ENCODE data around the gene KLHL3. TPM values are rescaled to one million over a fixed set of nuclear protein-coding genes. Genes with fewer than 3 reads are reported as not detected.

Gene KLHL3
- total RNA-seq, 1 donor from 2014 or later = 11.8 TPM

- Mint-ChIP-seq H3K27me3 (ENCODE audit: low read depth) (no peaks in the 10 kb centered on the region), H3K4me3 (no peak overlapping the region), H3K27ac (ENCODE audit: unreplicated experiment) (no peak overlapping the region), H3K4me1 (peaks cover 14% of the 10 kb centered on the region), H3K9me3 (peaks cover 7% of the 10 kb centered on the region), H3K36me3 (ENCODE audit: low read depth) (peaks cover 25% of the 10 kb centered on the region)
- DNase-seq (ENCODE audit: low read depth, low spot score) = no peak
- TF ChIP-seq CTCF (conservative IDR thresholded peaks at IDR 0.05) = no peak
These were observed 102.0 kb downstream of the KLHL3 start for GRCh38 chr5:137633896-137634295.

- peaks cover 20% of the 10 kb centered on the region for H3K36me3 Mint-ChIP-seq (ENCODE audit: low read depth)
- H3K27me3 Mint-ChIP-seq (ENCODE audit: low read depth) = no peaks in the 10 kb centered on the region
- DNase-seq (ENCODE audit: low read depth, low spot score) = no peak
- TF ChIP-seq CTCF (conservative IDR thresholded peaks at IDR 0.05) = no peak
- H3K4me1 Mint-ChIP-seq = peaks cover 14% of the 10 kb centered on the region
- H3K9me3 Mint-ChIP-seq = peaks cover 7% of the 10 kb centered on the region
- H3K4me3 Mint-ChIP-seq = no peak overlapping the region
- H3K27ac Mint-ChIP-seq (ENCODE audit: unreplicated experiment) = no peak overlapping the region
These were observed 103.2 kb downstream of the KLHL3 start for GRCh38 chr5:137632716-137633115.

DNA sequence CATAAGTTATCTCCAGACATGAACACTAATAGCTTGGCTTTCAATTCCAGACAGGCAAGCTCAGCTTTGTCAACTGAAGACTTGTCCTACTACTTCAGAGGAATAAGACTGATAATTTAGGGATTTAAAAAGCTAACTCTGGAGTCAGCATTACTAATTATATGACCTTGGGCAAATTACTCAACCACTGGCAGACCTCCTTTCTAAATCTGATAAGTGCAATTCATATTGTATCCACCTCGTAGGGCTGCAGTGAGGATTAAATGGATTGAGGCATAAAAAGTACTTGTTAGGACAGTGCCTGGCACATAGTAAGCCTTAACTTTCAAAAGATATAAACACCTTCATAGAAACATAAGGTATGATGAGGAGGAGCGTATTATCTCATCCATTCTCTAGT lies 104.4 kb downstream of the KLHL3 start:
- H3K27me3 Mint-ChIP-seq (ENCODE audit: low read depth) = no peaks in the 10 kb centered on the region
- no peak overlapping the region for H3K27ac Mint-ChIP-seq (ENCODE audit: unreplicated experiment)
- peaks cover 7% of the 10 kb centered on the region for H3K9me3 Mint-ChIP-seq
- H3K4me1 Mint-ChIP-seq = peaks cover 14% of the 10 kb centered on the region
- peaks cover 10% of the 10 kb centered on the region for H3K36me3 Mint-ChIP-seq (ENCODE audit: low read depth)
- TF ChIP-seq CTCF (conservative IDR thresholded peaks at IDR 0.05) = no peak
- H3K4me3 Mint-ChIP-seq = no peak overlapping the region
- no peak for DNase-seq (ENCODE audit: low read depth, low spot score)

GRCh38 chr5:137630972-137631370 lies 104.9 kb downstream of the KLHL3 start:
- peaks cover 7% of the 10 kb centered on the region for H3K9me3 Mint-ChIP-seq
- H3K4me1 Mint-ChIP-seq = peaks cover 13% of the 10 kb centered on the region
- DNase-seq (ENCODE audit: low read depth, low spot score) = no peak
- no peak for TF ChIP-seq CTCF (conservative IDR thresholded peaks at IDR 0.05)
- H3K4me3 Mint-ChIP-seq = no peak overlapping the region
- H3K27ac Mint-ChIP-seq (ENCODE audit: unreplicated experiment) = no peak overlapping the region
- H3K27me3 Mint-ChIP-seq (ENCODE audit: low read depth) = no peaks in the 10 kb centered on the region
- H3K36me3 Mint-ChIP-seq (ENCODE audit: low read depth) = peaks cover 10% of the 10 kb centered on the region

GRCh38 chr5:137630216-137630971 lies 105.5 kb downstream of the KLHL3 start:
- TF ChIP-seq CTCF (conservative IDR thresholded peaks at IDR 0.05) = no peak
- Mint-ChIP-seq H3K36me3 (ENCODE audit: low read depth) (peaks cover 10% of the 10 kb centered on the region), H3K27me3 (ENCODE audit: low read depth) (no peaks in the 10 kb centered on the region), H3K4me3 (no peak overlapping the region), H3K27ac (ENCODE audit: unreplicated experiment) (no peak overlapping the region), H3K9me3 (peaks cover 7% of the 10 kb centered on the region), H3K4me1 (peaks cover 7% of the 10 kb centered on the region)
- no peak for DNase-seq (ENCODE audit: low read depth, low spot score)

Data from neural crest cell (in vitro differentiated cells).